Renal cortical epithelial cell (primary cell): Measurements from ENCODE around the gene RXFP3. TPM values are rescaled to one million over a fixed set of nuclear protein-coding genes. Genes with fewer than 3 reads are reported as not detected.

Experiments
- DNase-seq: peaks from one replicate; pipeline ENCODE4 v3.0.0-alpha.2; 2011; ENCODE audit warnings: low read depth
- total RNA-seq: library from RNA; depleted of rRNA; stranded (reverse); fragments of >200 nt; gene quantifications from 2 replicates; pipeline ENCODE4 v1.2.3, GENCODE V29; 2014

Gene RXFP3
- total RNA-seq, 1 donor from 2014 or later: not detected

- DNase-seq: no peak
Measured at GRCh38 chr5:33980030-33980429, 43.8 kb downstream of the RXFP3 start.

DNA sequence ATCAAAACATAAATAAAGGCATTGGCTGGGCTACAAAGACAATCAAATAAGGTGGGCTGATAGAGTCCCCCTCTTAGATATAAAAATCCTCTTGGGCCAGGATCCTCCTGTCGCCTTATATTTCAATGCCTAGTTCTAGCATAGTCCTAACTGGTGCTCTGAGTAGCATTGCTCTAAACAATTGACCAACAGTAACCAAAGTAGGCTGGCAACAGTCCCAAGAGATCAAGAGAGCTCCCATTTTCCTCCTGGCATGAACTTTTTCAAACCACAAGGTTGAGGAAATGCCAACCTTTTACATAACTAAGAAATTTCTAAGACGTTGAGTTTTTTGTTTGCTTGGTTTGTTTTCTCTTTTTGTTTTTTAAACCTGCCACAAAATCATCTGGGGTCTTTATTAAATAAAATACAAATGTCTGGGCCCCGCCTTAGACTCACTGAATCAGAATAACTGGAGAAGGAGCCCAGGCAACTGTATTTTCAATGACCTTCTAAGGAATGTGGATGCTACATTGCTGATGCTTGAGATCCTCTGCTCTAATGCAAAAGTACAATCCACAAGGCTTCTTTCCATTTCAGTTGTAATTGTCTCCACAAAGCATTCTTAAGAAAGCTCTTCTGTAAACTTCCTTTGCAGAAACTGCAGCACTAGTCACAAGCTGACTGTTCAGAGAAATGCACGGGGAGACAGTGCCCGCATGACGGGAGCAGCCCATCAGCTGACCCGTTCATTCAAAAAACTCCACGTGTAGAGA, 45.4 kb downstream of the RXFP3 start:
- peak; percentile 70 for DNase-seq

- no peak for DNase-seq
Measured at GRCh38 chr5:33984178-33984577, 48.0 kb downstream of the RXFP3 start.

- peak; percentile 51 for DNase-seq
Measured at GRCh38 chr5:33984671-33985124, 48.5 kb downstream of the RXFP3 start, which contains the start of gene SLC45A2. TSS of gene SLC45A2 (minus strand) at chr5:33984693. CDS start at chr5:33984583, 110 bp downstream.

GRCh38 chr5:33985447-33985846, 49.3 kb downstream of the RXFP3 start:
- no peak for DNase-seq

Other genes with a start within 250 kb of the RXFP3 start
- 2.3 and 6.3 TPM in 2 replicates for gene ADAMTS12, start 44.4 kb upstream of the RXFP3 start, total RNA-seq
- gene SLC45A2, start 48.3 kb downstream of the RXFP3 start, total RNA-seq: not detected in 2 replicates
- 15.1 and 33.6 TPM in 2 replicates for gene AMACR, start 71.7 kb downstream of the RXFP3 start, total RNA-seq
- gene C1QTNF3, start 106.8 kb downstream of the RXFP3 start, total RNA-seq: 3.1 TPM in 1 of 2 replicates, not detected in the other